ENCODE results near the gene OPRL1.

The OPRL1 gene

GRCh38 chr20:64065974-64066343 is 13.9 kb upstream of the OPRL1 start (continued):
- TF ChIP-seq KLF9 (tag by site-specific recombination; IDR thresholded peaks at IDR 0.05; ENCODE audit: low read depth) = no peak
- no peak for TF ChIP-seq BCL11A (tag by site-specific recombination; IDR thresholded peaks at IDR 0.05; ENCODE audit: low read depth)
- TF ChIP-seq ZNF677 (tag by site-specific recombination; IDR thresholded peaks at IDR 0.05) = no peak
- TF ChIP-seq ZNF776 (tag by site-specific recombination; IDR thresholded peaks at IDR 0.05; ENCODE audit: borderline replicate concordance) = no peak
- no peak for TF ChIP-seq ZNF670 (tag by site-specific recombination; IDR thresholded peaks at IDR 0.05; ENCODE audit: low read depth)
- TF ChIP-seq ZNF837 (tag by site-specific recombination; IDR thresholded peaks at IDR 0.05) = no peak
- no peak for TF ChIP-seq GLIS1 (tag by site-specific recombination; IDR thresholded peaks at IDR 0.05)

DNA sequence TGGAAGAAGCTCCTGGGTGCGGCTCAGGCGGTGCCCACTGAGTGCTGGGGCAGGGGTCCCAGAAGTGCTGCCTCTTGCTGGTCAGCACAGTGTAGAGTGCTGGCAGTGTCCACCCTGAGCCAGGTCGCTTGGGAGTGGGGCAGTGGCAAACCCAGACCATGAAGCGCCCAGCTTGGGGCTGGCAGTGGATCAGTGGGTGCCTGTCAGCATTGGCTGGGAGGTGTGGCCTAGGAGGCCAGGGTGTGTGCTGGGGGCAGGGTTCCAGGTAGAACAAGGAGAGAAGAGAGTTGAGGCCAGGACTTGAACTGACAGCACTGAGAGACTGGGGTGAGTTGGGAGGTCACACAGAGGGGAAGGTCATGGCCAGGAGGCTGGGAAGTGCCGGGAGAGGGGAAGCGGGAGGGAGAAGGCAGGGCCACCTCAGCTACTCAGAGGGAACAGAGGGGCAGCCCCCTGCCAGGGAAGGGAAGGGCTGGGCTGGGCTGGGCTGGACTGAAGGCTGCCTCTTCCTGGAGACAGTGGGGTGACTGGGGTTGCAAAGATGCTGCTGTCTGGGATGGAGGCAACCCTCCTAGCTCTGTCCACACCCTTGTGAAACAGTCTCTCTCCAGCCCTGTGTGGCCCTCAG is 12.8 kb upstream of the OPRL1 start:
- TF ChIP-seq, protein P1, sequence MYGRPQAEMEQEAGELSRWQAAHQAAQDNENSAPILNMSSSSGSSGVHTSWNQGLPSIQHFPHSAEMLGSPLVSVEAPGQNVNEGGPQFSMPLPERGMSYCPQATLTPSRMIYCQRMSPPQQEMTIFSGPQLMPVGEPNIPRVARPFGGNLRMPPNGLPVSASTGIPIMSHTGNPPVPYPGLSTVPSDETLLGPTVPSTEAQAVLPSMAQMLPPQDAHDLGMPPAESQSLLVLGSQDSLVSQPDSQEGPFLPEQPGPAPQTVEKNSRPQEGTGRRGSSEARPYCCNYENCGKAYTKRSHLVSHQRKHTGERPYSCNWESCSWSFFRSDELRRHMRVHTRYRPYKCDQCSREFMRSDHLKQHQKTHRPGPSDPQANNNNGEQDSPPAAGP (tag by site-specific recombination; IDR thresholded peaks at IDR 0.05) = peak; percentile 43
- TF ChIP-seq ZNF791 (tag by site-specific recombination; IDR thresholded peaks at IDR 0.05) = no peak
- TF ChIP-seq, protein P2, sequence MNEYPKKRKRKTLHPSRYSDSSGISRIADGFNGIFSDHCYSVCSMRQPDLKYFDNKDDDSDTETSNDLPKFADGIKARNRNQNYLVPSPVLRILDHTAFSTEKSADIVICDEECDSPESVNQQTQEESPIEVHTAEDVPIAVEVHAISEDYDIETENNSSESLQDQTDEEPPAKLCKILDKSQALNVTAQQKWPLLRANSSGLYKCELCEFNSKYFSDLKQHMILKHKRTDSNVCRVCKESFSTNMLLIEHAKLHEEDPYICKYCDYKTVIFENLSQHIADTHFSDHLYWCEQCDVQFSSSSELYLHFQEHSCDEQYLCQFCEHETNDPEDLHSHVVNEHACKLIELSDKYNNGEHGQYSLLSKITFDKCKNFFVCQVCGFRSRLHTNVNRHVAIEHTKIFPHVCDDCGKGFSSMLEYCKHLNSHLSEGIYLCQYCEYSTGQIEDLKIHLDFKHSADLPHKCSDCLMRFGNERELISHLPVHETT (tag by site-specific recombination; IDR thresholded peaks at IDR 0.05) = no peak
- TF ChIP-seq, protein P3, sequence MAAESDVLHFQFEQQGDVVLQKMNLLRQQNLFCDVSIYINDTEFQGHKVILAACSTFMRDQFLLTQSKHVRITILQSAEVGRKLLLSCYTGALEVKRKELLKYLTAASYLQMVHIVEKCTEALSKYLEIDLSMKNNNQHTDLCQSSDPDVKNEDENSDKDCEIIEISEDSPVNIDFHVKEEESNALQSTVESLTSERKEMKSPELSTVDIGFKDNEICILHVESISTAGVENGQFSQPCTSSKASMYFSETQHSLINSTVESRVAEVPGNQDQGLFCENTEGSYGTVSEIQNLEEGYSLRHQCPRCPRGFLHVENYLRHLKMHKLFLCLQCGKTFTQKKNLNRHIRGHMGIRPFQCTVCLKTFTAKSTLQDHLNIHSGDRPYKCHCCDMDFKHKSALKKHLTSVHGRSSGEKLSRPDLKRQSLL (tag by site-specific recombination; IDR thresholded peaks at IDR 0.05) = no peak
- TF ChIP-seq HOXC10 (CRISPR knock-in tag; IDR thresholded peaks at IDR 0.05) = no peak
- TF ChIP-seq ZNF112 (tag by site-specific recombination; IDR thresholded peaks at IDR 0.05) = no peak
- TF ChIP-seq KLF8 (tag by site-specific recombination; IDR thresholded peaks at IDR 0.05) = no peak
- TF ChIP-seq KLF10 (tag by site-specific recombination; IDR thresholded peaks at IDR 0.05) = no peak
- no peak for TF ChIP-seq ZNF19 (tag by site-specific recombination; IDR thresholded peaks at IDR 0.05; ENCODE audit: low read depth)
- TF ChIP-seq ZFP69B (tag by site-specific recombination; IDR thresholded peaks at IDR 0.05) = no peak
- TF ChIP-seq HIC1 (tag by site-specific recombination; IDR thresholded peaks at IDR 0.05) = 0 out of 2 replicates have a peak, but pooled peaks have one; percentile 14
- TF ChIP-seq SP3 (tag by site-specific recombination; IDR thresholded peaks at IDR 0.05) = no peak
- TF ChIP-seq ZBTB1 (tag by site-specific recombination; IDR thresholded peaks at IDR 0.05) = no peak
- TF ChIP-seq OSR2 (tag by site-specific recombination; IDR thresholded peaks at IDR 0.05) = no peak
- no peak for TF ChIP-seq YY2 (tag by site-specific recombination; IDR thresholded peaks at IDR 0.05)
- TF ChIP-seq BCL11B (tag by site-specific recombination; IDR thresholded peaks at IDR 0.05; ENCODE audit: low read depth) = 0 out of 2 replicates have a peak, but pooled peaks have one; percentile 11
- no peak for TF ChIP-seq ZNF140 (tag by site-specific recombination; IDR thresholded peaks at IDR 0.05)
- no peak for TF ChIP-seq ZNF558 (tag by site-specific recombination; IDR thresholded peaks at IDR 0.05)
- no peak for TF ChIP-seq SCRT2 (tag by site-specific recombination; IDR thresholded peaks at IDR 0.05)
- no peak for TF ChIP-seq ZNF670 (tag by site-specific recombination; IDR thresholded peaks at IDR 0.05; ENCODE audit: low read depth)
- TF ChIP-seq GLIS2 (tag by site-specific recombination; IDR thresholded peaks at IDR 0.05) = peak; percentile 70
- TF ChIP-seq ZNF248 (tag by site-specific recombination; IDR thresholded peaks at IDR 0.05) = no peak
- TF ChIP-seq ZBTB21 (tag by site-specific recombination; IDR thresholded peaks at IDR 0.05) = no peak
- Histone ChIP-seq H3K27ac (ENCODE audit: extremely low read depth, low read depth, low read length) (0 out of 2 replicates have a peak overlapping the region, but pooled peaks have one; percentile 11), H3K4me3 (ENCODE audit: low read depth, low read length) (no peak overlapping the region), H3K9me3 (ENCODE audit: control insufficient read depth, insufficient read depth, low read depth, low read length) (no peaks in the 10 kb centered on the region), H3K36me3 (ENCODE audit: control insufficient read depth in 2 of 2, insufficient read depth in 1 of 2, low read length in 2 of 2) (peaks cover 0 to 8% of the 10 kb centered on the region in 2 experiments; a peak in 1 of 3 replicates), H3K4me1 (ENCODE audit: control insufficient read depth, insufficient read depth, low read length) (no peaks in the 10 kb centered on the region)
- ChIA-PET CTCF (interaction anchor here (1.1 kb wide), 2 partner anchors 12 to 17 kb away, joined by 3 read pairs; partner anchors contain the start of genes LKAAEAR1 and RGS19), POLR2A (no interaction called here)

Measured in HEK293 (cell line).